Heart left ventricle (tissue), 16 donors: ENCODE measurements around the gene RAD51B. TPM values are rescaled to one million over a fixed set of nuclear protein-coding genes. Genes with fewer than 3 reads are reported as not detected.

Experiments
- ATAC-seq, 4 donors: fragments of 200-7000 bp; cut with Tn5 transposase; one replicate each; pipeline ENCODE4 v1.9.1; 2020 to 2022; ENCODE audit warnings: moderate library complexity in 4 of 4, mild to moderate bottlenecking in 3 of 4, moderate number of reproducible peaks in 1 of 4
- DNase-seq, 5 donors: peaks; one replicate each; pipeline ENCODE4 v3.0.0-alpha.2; 2020
- H3K27ac ChIP-seq, 12 donors: fragments of 200-600 bp; sonication (generic) in 4 of 12; one replicate each; pipeline versions ENCODE4 v1.5.0 to v1.8.0; 2016 to 2022; ENCODE audit warnings: mild to moderate bottlenecking in 2 of 12
- H3K27me3 ChIP-seq, 9 donors: fragments of 200-600 bp; sonication (generic) in 2 of 9; one replicate each; pipeline versions ENCODE4 v1.5.1 to v1.8.0; 2016 to 2022; ENCODE audit warnings: mild to moderate bottlenecking in 3 of 9
- H3K36me3 ChIP-seq, 9 donors: fragments of 200-600 bp; sonication (generic) in 2 of 9; one replicate each; pipeline versions ENCODE4 v1.5.0 to v1.8.0; 2018 to 2022; ENCODE audit warnings: mild to moderate bottlenecking in 2 of 9
- H3K4me1 ChIP-seq, 12 donors: fragments of 200-600 bp; sonication (generic) in 4 of 12; one replicate each; pipeline versions ENCODE4 v1.5.0 to v1.8.0; 2016 to 2022; ENCODE audit warnings: mild to moderate bottlenecking in 3 of 12
- H3K4me3 ChIP-seq, 12 donors: fragments of 200-600 bp; sonication (generic) in 4 of 12; one replicate each; pipeline versions ENCODE4 v1.5.0 to v1.8.0; 2017 to 2022; ENCODE audit warnings: mild to moderate bottlenecking in 9 of 12, moderate library complexity in 4 of 12
- H3K9me3 ChIP-seq, 12 donors: fragments of 200-600 bp; sonication (generic) in 4 of 12; one replicate each; pipeline versions ENCODE4 v1.5.0 to v1.8.0; 2016 to 2022; ENCODE audit warnings: mild to moderate bottlenecking in 1 of 12
- CTCF ChIP-seq, 12 donors: fragments of 200-600 bp; sonication (generic) in 4 of 12; IDR thresholded peaks; one replicate each; pipeline versions ENCODE4 v1.5.0 to v1.8.0; 2018 to 2022; ENCODE audit warnings: antibody characterized with exemption in 12 of 12, mild to moderate bottlenecking in 5 of 12
- POLR2A ChIP-seq, 2 donors: fragments of 450-650 bp; IDR thresholded peaks; one replicate each; pipeline ENCODE4 v1.6.1; 2017; ENCODE audit warnings: antibody characterized with exemption in 2 of 2, mild to moderate bottlenecking in 2 of 2, moderate library complexity in 2 of 2
- WGBS, 4 donors: extraction: QIAGEN DNeasy Blood & Tissue Kit in 2 of 4; methylation state at CpG; one replicate each; pipeline versions ENCODE4 v1.1.5 to v1.1.7; 2013 to 2018; 5-methylcytosine and 5-hydroxymethylcytosine counted together
- intact Hi-C, 10 donors: fragments of 100-400 bp; cut with DNase I; formaldehyde crosslinking; loops; one replicate each; pipeline versions ENCODE4 v1.11.1 to v1.14.2; 2022
- polyA plus RNA-seq, 2 donors: library from polyadenylated mRNA; stranded (reverse); fragments of 200-250 nt; gene quantifications; one replicate each; pipeline ENCODE4 v1.2.3, GENCODE V29; 2013
- total RNA-seq, 9 donors: library from RNA; depleted of rRNA in 2 of 9; stranded (reverse); fragments of >200 nt in 2 of 9; fragmentation: NEBNext Ultra II Directional in 3 of 9; extraction: Animal tissue kit (Norgen Biotek cat#: 25700) in 3 of 9; gene quantifications; one replicate each; pipeline versions ENCODE4 v1.1.0 to v1.2.4, GENCODE V29; 2016 to 2023
- donor health status: ischemic (EF 13 %, LVEDD 7.1; RV severe dilation, severe dysfunction).
- donor health status: healthy with polysubstance abuse.
- donor health status: DM: no; HTN: yes; CAD: no.
- donor health status: DM: no; HTN: no; CAD: no.
- donor health status: ischemic (EF 25% LVEDD 6.9; RV normal size, moderate dysfunction).
- donor health status: ischemic (EF 25% LVEDD 5.7; RV mildly dilated, moderate dysfunction).
- donor health status: healthy.
- donor health status: DM: yes; HTN: yes; CAD: no.
- donor health status: ischemic (EF 35%, LVEDD 5.7; RV mildly dilated, moderate dysfunction).
- donor health status: nonischemic (EF 11% LVEDD 7.7; RV severe dilation, severe dysfunction).
- donor health status: DM: yes; HTN: yes; CAD: no.
- donor health status: PGD.
- donor health status: ischemic (EF 29% LVEDD 5.4; RV normal size, mild dysfunction).
- donor health status: nonischemic (EF 23%, LVEDD 6.1; RV moderate dilation, normal function).

Gene RAD51B
- total and polyA plus RNA-seq, 11 donors = 1.3 to 11.3 (median 3.2) TPM

DNA sequence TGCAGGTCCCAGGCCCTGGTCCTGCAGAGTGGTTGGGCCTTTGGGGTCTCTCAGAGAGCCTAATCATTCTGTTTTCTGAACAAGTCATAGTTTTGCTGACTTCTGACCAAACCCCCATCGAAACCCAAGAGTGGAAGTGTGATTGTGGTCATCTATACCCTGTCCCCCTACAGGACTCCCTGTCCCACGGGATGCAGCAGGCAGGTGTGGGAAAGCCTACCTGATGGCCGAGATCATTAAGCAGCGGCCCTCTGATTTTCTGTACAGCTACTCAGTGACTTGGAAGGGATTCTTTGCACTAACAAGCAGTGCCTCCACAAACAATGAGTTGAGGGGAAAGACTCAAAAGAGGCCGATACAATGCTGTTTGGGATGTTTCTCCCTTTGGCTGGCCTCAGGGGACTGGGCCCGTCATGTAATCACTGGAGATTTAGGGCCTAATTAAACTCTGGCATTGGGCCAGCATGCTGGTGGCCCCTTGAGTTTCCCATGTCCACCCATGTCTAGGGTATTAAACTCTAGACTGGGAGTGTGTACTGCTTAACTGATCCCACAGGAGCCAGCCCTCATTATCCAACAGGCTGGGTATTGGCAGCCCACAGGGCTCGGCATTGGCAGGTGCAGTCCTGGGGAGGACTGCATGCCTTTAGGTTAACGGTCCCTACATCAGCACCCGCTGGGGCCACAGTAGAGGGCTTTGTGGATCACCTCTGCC lies 780.5 kb downstream of the RAD51B start:
- no peak for ATAC-seq
- Histone ChIP-seq H3K9me3 (peaks cover 0 to 6% (median 0%) of the 10 kb centered on the region in 12 donors), H3K4me1 (peaks cover 0 to 62% (median 21%) of the 10 kb centered on the region in 12 donors), H3K27ac (peak overlapping the region in 11 of 12 donors; percentile 59 to 98 (median 92)), H3K4me3 (no peak overlapping the region), H3K36me3 (no peaks in the 10 kb centered on the region), H3K27me3 (no peaks in the 10 kb centered on the region)
- TF ChIP-seq POLR2A (IDR thresholded peaks at IDR 0.05) (no peak), CTCF (IDR thresholded peaks at IDR 0.05) (no peak)
- 90 to 97% (median 94%) methylated on average over 9 of the region's 9 CpGs for WGBS, 4 donors
- DNase-seq = no peak
- intact Hi-C loops = loop anchor here in 3 of 10 donors (5.0 to 10.0 kb wide), 3 partner anchors 125 to 345 kb away; no protein-coding TSS in a partner anchor

DNA sequence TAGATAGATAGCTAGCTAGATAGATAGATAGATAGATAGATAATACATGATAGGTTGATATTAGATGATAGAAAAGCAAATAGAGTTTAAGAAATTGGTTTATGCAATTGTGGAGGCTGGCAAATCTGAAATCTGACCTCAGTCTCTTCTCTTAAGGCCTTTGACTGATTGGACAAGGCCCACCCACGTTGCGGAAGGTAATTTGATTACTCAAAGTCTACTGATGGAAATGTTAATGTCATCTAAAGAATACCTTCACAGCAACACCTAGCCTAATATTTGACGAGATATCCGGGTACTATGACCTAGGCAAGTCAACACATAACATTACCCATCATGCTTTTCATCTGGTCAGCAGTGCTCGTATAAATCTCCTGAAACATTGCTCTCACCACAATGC lies 782.9 kb downstream of the RAD51B start:
- ATAC-seq (no peak), DNase-seq (no peak)
- Histone ChIP-seq H3K9me3 (peaks cover 0 to 11% (median 0%) of the 10 kb centered on the region in 12 donors), H3K27ac (no peak overlapping the region), H3K27me3 (no peaks in the 10 kb centered on the region), H3K36me3 (no peaks in the 10 kb centered on the region), H3K4me3 (no peak overlapping the region), H3K4me1 (peaks cover 0 to 58% (median 28%) of the 10 kb centered on the region in 12 donors)
- WGBS, 4 donors = 75 to 97% (median 87%) methylated on average over 5 of the region's 5 CpGs
- no peak for TF ChIP-seq CTCF (IDR thresholded peaks at IDR 0.05)
- TF ChIP-seq POLR2A (IDR thresholded peaks at IDR 0.05) = no peak
- intact Hi-C loops = no loop called here

GRCh38 chr14:68603533-68604360 lies 784.2 kb downstream of the RAD51B start:
- no peak overlapping the region for H3K4me3 ChIP-seq
- ATAC-seq (no peak), DNase-seq (no peak)
- intact Hi-C loops = no loop called here
- no peaks in the 10 kb centered on the region for H3K27me3 ChIP-seq
- H3K27ac ChIP-seq = peak overlapping the region in 1 of 12 donors; percentile 12
- H3K4me1 ChIP-seq = peaks cover 0 to 59% (median 33%) of the 10 kb centered on the region in 12 donors
- H3K36me3 ChIP-seq = no peaks in the 10 kb centered on the region
- peaks cover 0 to 11% (median 0%) of the 10 kb centered on the region in 12 donors for H3K9me3 ChIP-seq
- TF ChIP-seq POLR2A (IDR thresholded peaks at IDR 0.05) = no peak
- TF ChIP-seq CTCF (IDR thresholded peaks at IDR 0.05) = no peak
- WGBS, 4 donors = 95 to 98% (median 96%) methylated on average over 25 of the region's 25 CpGs

GRCh38 chr14:68604361-68604730 lies 784.8 kb downstream of the RAD51B start:
- no peaks in the 10 kb centered on the region for H3K36me3 ChIP-seq
- H3K27ac ChIP-seq = no peak overlapping the region
- H3K4me1 ChIP-seq = peaks cover 0 to 53% (median 29%) of the 10 kb centered on the region in 12 donors
- H3K4me3 ChIP-seq = no peak overlapping the region
- WGBS, 4 donors = 95 to 99% (median 97%) methylated on average over 9 of the region's 9 CpGs
- no peak for ATAC-seq
- H3K27me3 ChIP-seq = no peaks in the 10 kb centered on the region
- intact Hi-C loops = no loop called here
- no peak for DNase-seq
- TF ChIP-seq POLR2A (IDR thresholded peaks at IDR 0.05) (no peak), CTCF (IDR thresholded peaks at IDR 0.05) (no peak)
- H3K9me3 ChIP-seq = peaks cover 0 to 11% (median 0%) of the 10 kb centered on the region in 12 donors
